PC-3 (cell line): ENCODE measurements around the gene SH3RF2. TPM values are rescaled to one million over a fixed set of nuclear protein-coding genes. Genes with fewer than 3 reads are reported as not detected.
A peak's percentile ranks its signal among the peaks of the same experiment; 100 is the strongest.

Experiments used
- ATAC-seq: fragments of 200-7000 bp; cut with Tn5 transposase; 2 replicates; pipeline ENCODE4 v1.9.1; 2020; ENCODE audit warnings: mild to moderate bottlenecking, moderate library complexity
- BruUV-seq: library from RNA; stranded (reverse); fragments of 400-500 nt; replicated peaks from 2 replicates; lab custom pipeline; 2021; lab: Mats Ljungman, UMichigan
- CTCF ChIA-PET: fragments of 300-600 bp; sonication (Branson Sonifier 250); formaldehyde crosslinking; loops from one replicate; lab custom pipeline; 2022; ENCODE audit warnings: antibody characterized with exemption; lab: Charles Lee
- POLR2A ChIA-PET: fragments of 300-600 bp; sonication (Branson Sonifier 250); formaldehyde crosslinking; loops from one replicate; lab custom pipeline; 2022; ENCODE audit warnings: antibody characterized with exemption; ENCODE audit not compliant: unreplicated experiment; lab: Charles Lee
- DNase-seq: peaks from one replicate; pipeline ENCODE4 v3.0.0-alpha.2; 2015
- H2AFZ ChIP-seq: fragments of 300-600 bp; sonication (generic); 2 replicates; pipeline ENCODE4 v1.6.0; 2016; ENCODE audit warnings: antibody characterized with exemption, low read length
- H3F3A ChIP-seq: fragments of 300-600 bp; sonication (generic); one replicate; pipeline ENCODE4 v1.6.0; 2017; ENCODE audit warnings: antibody characterized with exemption, low read length, control low read depth, mild to moderate bottlenecking; ENCODE audit not compliant: unreplicated experiment
- H3K27ac ChIP-seq: fragments of 300-600 bp; sonication (generic); 2 replicates; pipeline ENCODE4 v1.5.1; 2016; ENCODE audit warnings: mild to moderate bottlenecking, low read length
- H3K27me3 ChIP-seq: fragments of 300-600 bp; sonication (generic); 2 replicates; pipeline ENCODE4 v1.6.1; 2016; ENCODE audit warnings: low read length, mixed read lengths
- H3K36me3 ChIP-seq: fragments of 300-600 bp; sonication (generic); 2 replicates; pipeline ENCODE4 v1.6.1; 2016; ENCODE audit warnings: low read depth, mixed run types, low read length, mixed read lengths
- H3K4me1 ChIP-seq: fragments of 300-600 bp; sonication (generic); 2 replicates; pipeline ENCODE4 v1.5.1; 2016; ENCODE audit warnings: low read length; ENCODE audit not compliant: insufficient read depth
- H3K4me2 ChIP-seq: fragments of 300-600 bp; sonication (generic); 2 replicates; pipeline ENCODE4 v1.6.0; 2016; ENCODE audit warnings: low read length
- H3K4me3 ChIP-seq: fragments of 300-600 bp; sonication (generic); 2 replicates; pipeline ENCODE4 v1.5.1; 2016; ENCODE audit warnings: mild to moderate bottlenecking, low read length, mixed read lengths
- H3K79me2 ChIP-seq: fragments of 300-600 bp; sonication (generic); 2 replicates; pipeline ENCODE4 v1.6.1; 2017; ENCODE audit warnings: low read length, mixed read lengths
- H3K9ac ChIP-seq: fragments of 300-600 bp; sonication (generic); 2 replicates; pipeline ENCODE4 v1.6.0; 2016; ENCODE audit warnings: mild to moderate bottlenecking, low read length
- H3K9me2 ChIP-seq: fragments of 300-600 bp; sonication (generic); replicated peaks from 2 replicates; pipeline ENCODE4 v1.6.1; 2016; ENCODE audit warnings: mixed run types, low read length, mixed read lengths
- H3K9me3 ChIP-seq: fragments of 300-600 bp; sonication (generic); 2 replicates; pipeline ENCODE4 v1.6.1; 2016; ENCODE audit warnings: low read length, mixed read lengths
- H4K20me1 ChIP-seq: fragments of 300-600 bp; sonication (generic); 2 replicates; pipeline ENCODE4 v1.6.1; 2016; ENCODE audit warnings: low read length, mixed read lengths
- EZH2 ChIP-seq: fragments of 300-600 bp; sonication (generic); IDR thresholded peaks from one replicate; pipeline ENCODE4 v1.6.1; 2017; ENCODE audit warnings: antibody characterized with exemption, mild to moderate bottlenecking, low read length; ENCODE audit not compliant: unreplicated experiment
- EZH2phosphoT487 ChIP-seq: fragments of 300-600 bp; sonication (generic); IDR thresholded peaks from 2 replicates; pipeline ENCODE4 v1.6.1; 2018; ENCODE audit warnings: mild to moderate bottlenecking, antibody characterized with exemption, low read length, borderline replicate concordance
- intact Hi-C: fragments of 100-400 bp; cut with micrococcal nuclease; formaldehyde crosslinking; loops from 2 replicates; pipeline ENCODE4 v1.9.0; 2023
- total RNA-seq: library from RNA; depleted of rRNA; stranded (reverse); fragments of >200 nt; gene quantifications from 2 replicates; pipeline ENCODE4 v1.2.3, GENCODE V29; 2014
- TF ChIP-seq, protein P1 (sequence below): fragments of 300-600 bp; sonication (generic); conservative IDR thresholded peaks from 2 replicates; pipeline ENCODE4 v1.5.1; 2017; ENCODE audit warnings: antibody characterized with exemption, low read depth, mild to moderate bottlenecking, low read length

SH3RF2 gene
- total RNA-seq, 1 experiment from 2014 or later, result 5.9 TPM

DNA sequence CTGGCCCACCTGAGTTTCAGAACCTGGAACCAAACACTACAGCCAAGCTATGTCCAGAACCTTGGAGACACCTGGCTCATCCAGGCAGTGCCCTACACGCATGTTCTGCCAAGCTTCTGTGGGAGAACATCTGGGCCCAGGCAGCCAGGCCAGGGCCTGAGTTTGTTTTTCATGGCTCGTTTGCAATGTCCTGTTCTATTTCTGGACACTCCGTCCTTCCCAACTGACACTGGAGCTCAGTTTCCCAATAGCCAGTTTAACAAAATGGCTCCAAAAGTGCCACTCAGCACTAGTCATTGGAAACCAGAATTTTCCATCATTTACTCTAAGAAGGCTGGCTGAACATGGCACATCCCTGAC, 38.6 kb downstream of the SH3RF2 start:
- ChIA-PET POLR2A (no interaction called here), CTCF (no interaction called here)
- no peaks in the 10 kb centered on the region for H3K9me3 ChIP-seq
- H2AFZ ChIP-seq, result no peak overlapping the region
- H3K4me2 ChIP-seq, result peak overlapping the region; percentile 47
- H3K36me3 ChIP-seq, result no peaks in the 10 kb centered on the region
- TF ChIP-seq, protein P1, sequence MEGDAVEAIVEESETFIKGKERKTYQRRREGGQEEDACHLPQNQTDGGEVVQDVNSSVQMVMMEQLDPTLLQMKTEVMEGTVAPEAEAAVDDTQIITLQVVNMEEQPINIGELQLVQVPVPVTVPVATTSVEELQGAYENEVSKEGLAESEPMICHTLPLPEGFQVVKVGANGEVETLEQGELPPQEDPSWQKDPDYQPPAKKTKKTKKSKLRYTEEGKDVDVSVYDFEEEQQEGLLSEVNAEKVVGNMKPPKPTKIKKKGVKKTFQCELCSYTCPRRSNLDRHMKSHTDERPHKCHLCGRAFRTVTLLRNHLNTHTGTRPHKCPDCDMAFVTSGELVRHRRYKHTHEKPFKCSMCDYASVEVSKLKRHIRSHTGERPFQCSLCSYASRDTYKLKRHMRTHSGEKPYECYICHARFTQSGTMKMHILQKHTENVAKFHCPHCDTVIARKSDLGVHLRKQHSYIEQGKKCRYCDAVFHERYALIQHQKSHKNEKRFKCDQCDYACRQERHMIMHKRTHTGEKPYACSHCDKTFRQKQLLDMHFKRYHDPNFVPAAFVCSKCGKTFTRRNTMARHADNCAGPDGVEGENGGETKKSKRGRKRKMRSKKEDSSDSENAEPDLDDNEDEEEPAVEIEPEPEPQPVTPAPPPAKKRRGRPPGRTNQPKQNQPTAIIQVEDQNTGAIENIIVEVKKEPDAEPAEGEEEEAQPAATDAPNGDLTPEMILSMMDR, result no peak
- no peak for TF ChIP-seq EZH2phosphoT487
- no peaks in the 10 kb centered on the region for H4K20me1 ChIP-seq
- ATAC-seq, result no peak
- BruUV-seq, result no TSS peak
- H3K4me3 ChIP-seq, result no peak overlapping the region
- peaks cover 32% of the 10 kb centered on the region for H3K4me1 ChIP-seq
- H3K9ac ChIP-seq, result no peak overlapping the region
- no peaks in the 10 kb centered on the region for H3F3A ChIP-seq
- H3K9me2 ChIP-seq, result no peaks in the 10 kb centered on the region
- H3K27ac ChIP-seq, result peak overlapping the region; percentile 72
- intact Hi-C loops, result no loop called here
- no peaks in the 10 kb centered on the region for H3K27me3 ChIP-seq
- H3K79me2 ChIP-seq, result no peaks in the 10 kb centered on the region
- no peak for DNase-seq

- Histone ChIP-seq H3K27ac (peak overlapping the region; percentile 72), H3K36me3 (no peaks in the 10 kb centered on the region), H3F3A (no peaks in the 10 kb centered on the region), H3K4me1 (peaks cover 36% of the 10 kb centered on the region), H4K20me1 (no peaks in the 10 kb centered on the region), H3K4me2 (peak overlapping the region; percentile 47), H3K9me2 (no peaks in the 10 kb centered on the region), H3K27me3 (no peaks in the 10 kb centered on the region), H2AFZ (no peak overlapping the region), H3K9ac (no peak overlapping the region), H3K79me2 (no peaks in the 10 kb centered on the region), H3K4me3 (no peak overlapping the region), H3K9me3 (no peaks in the 10 kb centered on the region)
- no TSS peak for BruUV-seq
- ChIA-PET POLR2A (no interaction called here), CTCF (no interaction called here)
- DNase-seq (peak; percentile 84), ATAC-seq (peak; percentile 80)
- TF ChIP-seq EZH2 (no peak), EZH2phosphoT487 (no peak)
- TF ChIP-seq, protein P1, result no peak
- intact Hi-C loops, result no loop called here
Measured at GRCh38 chr5:145975361-145976066, 39.1 kb downstream of the SH3RF2 start.

DNA sequence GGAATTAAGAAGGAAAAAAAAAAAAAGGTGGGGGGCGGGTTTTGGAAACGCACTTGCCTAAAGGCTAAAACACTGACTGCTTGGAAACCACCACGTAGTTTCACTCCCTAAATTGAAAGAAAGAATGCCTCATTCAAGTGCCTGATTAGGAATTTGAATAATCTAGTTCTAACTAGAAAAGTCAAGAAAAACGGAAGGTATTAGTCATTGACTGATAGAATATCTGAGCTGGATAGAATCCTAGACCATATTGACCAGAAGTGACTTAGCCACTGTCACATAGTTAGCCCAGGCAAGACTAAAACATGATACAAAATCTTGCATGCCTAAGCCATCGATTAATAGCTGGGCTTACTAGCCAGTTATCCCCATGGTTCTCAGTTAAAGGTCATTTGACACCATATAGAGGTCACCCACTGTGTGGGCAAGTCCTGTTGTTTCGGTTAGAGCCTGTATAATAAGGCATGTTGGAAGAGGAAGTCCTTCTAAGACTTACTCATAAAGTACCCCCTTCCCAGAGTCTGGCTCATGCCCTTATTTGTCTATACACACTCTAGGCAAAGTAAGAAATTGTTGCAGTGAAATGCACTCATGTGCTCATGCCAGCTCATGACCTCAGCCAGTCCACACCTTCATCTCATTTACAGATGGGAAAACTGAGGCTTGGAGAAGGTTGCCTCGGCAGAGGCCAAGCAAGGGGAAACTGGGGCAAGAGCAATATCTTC, 40.2 kb downstream of the SH3RF2 start:
- peak; percentile 42 for ATAC-seq
- H3K36me3 ChIP-seq, result no peaks in the 10 kb centered on the region
- no peaks in the 10 kb centered on the region for H3K79me2 ChIP-seq
- H3K9ac ChIP-seq, result no peak overlapping the region
- no peaks in the 10 kb centered on the region for H3K9me2 ChIP-seq
- H3K27ac ChIP-seq, result peak overlapping the region; percentile 72
- no peak overlapping the region for H3K4me3 ChIP-seq
- no peaks in the 10 kb centered on the region for H3K27me3 ChIP-seq
- intact Hi-C loops, result no loop called here
- no peak for TF ChIP-seq EZH2
- no peak for TF ChIP-seq EZH2phosphoT487
- TF ChIP-seq, protein P1, result no peak
- peak; percentile 64 for DNase-seq
- H2AFZ ChIP-seq, result no peak overlapping the region
- H3K9me3 ChIP-seq, result no peaks in the 10 kb centered on the region
- peaks cover 45% of the 10 kb centered on the region for H3K4me1 ChIP-seq
- H3F3A ChIP-seq, result no peaks in the 10 kb centered on the region
- no peaks in the 10 kb centered on the region for H4K20me1 ChIP-seq
- BruUV-seq, result no TSS peak
- ChIA-PET POLR2A (no interaction called here), CTCF (no interaction called here)
- peak overlapping the region; percentile 47 for H3K4me2 ChIP-seq
